ENCODE data around the gene TEAD2.
"Not testable (repeated sequence)": the region's sequence is repeated elsewhere in the genome, so short reads cannot be mapped to it uniquely, and the experiment has no call there.

Gene TEAD2

GRCh38 chr19:49347191-49347590 lies 15.0 kb downstream of the TEAD2 start:
- no peak for DNase-seq (ENCODE audit: low spot score)

- no peak for DNase-seq (ENCODE audit: low spot score)
Measured at GRCh38 chr19:49344505-49345423, 17.5 kb downstream of the TEAD2 start.

- DNase-seq (ENCODE audit: low spot score): no peak
Measured at GRCh38 chr19:49343123-49343522, 19.1 kb downstream of the TEAD2 start.

DNA sequence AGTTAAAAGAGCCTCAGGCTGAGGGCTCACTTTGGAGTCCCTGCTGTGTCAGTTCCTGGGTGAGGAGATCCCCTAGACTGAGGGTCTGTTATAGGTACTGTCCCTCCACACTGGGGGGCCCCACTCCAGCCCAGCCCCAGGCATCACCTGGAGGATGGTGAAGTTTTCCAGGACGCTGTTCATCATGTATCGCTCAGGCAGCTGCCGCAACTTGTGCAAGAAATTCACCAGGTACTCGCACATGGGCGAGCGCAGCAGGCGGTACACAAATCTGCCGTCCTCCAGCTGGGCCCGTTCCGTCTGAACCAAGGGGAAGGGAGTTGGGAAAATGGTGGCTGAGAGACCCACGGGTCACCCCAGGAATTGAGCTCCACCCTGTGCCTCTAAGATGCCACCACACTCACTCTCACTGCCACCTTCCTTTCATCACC lies 19.9 kb downstream of the TEAD2 start:
- no peak for DNase-seq (ENCODE audit: low spot score)

- no peak for DNase-seq (ENCODE audit: low spot score)
Measured at GRCh38 chr19:49340865-49341718, 21.1 kb downstream of the TEAD2 start.

GRCh38 chr19:49340069-49340864 lies 21.9 kb downstream of the TEAD2 start:
- DNase-seq (ENCODE audit: low spot score): peak; percentile 73

DNA sequence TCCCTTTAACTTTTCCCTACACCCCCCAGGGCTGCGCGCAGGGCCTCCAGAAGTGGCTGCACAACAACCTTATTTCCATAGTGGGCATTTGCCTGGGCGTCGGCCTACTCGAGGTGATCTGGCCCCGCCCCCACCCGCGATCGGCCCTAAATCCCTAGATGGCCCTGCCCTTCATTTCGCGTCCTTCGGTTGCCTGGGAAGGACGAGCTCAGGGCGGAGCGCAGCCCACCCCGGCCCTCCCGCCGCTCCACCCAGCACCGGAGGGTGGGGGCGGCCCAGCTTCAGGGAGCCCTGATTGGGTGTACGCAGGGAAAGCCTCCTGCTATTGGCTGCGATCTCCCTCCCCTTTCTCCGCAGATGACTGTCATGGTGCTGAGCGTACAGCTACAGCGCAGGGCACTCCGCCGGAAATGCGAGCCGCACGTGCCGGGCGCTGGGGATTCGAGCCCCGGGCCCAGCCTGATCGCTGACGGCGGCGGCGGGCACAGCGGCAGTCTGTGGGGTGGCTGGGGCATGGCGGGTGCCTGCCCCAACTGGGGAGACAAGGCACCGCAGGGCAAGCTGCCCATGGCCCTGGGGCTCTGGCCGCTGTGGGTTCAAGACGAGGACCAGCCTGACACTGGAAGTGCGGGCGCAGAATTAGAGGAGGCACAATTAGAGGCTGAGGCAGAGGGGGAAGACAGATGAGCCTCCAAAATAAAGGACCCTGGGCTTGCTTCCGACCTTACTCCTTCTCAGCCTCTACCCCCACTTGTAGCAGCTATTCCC lies 22.7 kb downstream of the TEAD2 start:
- DNase-seq (ENCODE audit: low spot score): peak; percentile 94

- DNase-seq (ENCODE audit: low spot score): peak; percentile 91
Measured at GRCh38 chr19:49338691-49339300, 23.4 kb downstream of the TEAD2 start.

GRCh38 chr19:49338023-49338677 lies 24.1 kb downstream of the TEAD2 start:
- DNase-seq (ENCODE audit: low spot score): peak; percentile 67

- no peak for DNase-seq (ENCODE audit: low spot score)
Measured at GRCh38 chr19:49337267-49338022, 24.8 kb downstream of the TEAD2 start.

- DNase-seq (ENCODE audit: low spot score): peak; percentile 32
Measured at GRCh38 chr19:49336482-49337266, 25.5 kb downstream of the TEAD2 start.

DNA sequence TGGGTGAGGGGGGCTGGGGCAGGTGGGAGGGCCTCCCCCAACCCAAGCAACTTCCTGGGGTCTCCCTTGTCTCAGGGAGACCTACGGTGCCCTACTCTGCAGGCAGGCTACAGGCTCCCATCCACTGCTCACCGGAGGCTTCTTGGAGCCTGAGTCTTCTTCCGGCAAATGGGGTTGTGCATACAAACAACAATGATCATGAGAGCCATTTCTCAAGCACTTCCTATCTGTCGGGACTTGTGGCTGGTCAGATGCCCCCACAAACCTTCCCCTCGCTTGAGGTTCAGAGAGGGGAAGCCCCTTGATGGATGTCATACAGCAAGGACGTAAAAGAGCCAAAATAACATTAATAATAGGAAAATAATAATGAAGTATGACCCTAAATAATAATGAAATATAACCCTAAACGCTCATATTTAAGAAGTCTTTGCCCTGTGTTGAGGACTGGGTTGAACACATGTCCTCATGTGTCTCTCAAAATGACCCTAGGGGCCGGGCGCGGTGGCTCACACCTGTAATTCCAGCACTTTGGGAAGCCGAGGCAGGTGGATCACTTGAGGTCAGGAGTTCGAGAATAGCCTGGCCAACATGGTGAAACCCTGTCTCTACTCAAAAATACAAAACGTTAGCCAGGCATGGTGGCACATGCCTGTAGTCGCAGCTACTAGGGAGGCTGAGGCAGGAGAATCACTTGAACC lies 26.3 kb downstream of the TEAD2 start:
- DNase-seq (ENCODE audit: low spot score): no peak

DNA sequence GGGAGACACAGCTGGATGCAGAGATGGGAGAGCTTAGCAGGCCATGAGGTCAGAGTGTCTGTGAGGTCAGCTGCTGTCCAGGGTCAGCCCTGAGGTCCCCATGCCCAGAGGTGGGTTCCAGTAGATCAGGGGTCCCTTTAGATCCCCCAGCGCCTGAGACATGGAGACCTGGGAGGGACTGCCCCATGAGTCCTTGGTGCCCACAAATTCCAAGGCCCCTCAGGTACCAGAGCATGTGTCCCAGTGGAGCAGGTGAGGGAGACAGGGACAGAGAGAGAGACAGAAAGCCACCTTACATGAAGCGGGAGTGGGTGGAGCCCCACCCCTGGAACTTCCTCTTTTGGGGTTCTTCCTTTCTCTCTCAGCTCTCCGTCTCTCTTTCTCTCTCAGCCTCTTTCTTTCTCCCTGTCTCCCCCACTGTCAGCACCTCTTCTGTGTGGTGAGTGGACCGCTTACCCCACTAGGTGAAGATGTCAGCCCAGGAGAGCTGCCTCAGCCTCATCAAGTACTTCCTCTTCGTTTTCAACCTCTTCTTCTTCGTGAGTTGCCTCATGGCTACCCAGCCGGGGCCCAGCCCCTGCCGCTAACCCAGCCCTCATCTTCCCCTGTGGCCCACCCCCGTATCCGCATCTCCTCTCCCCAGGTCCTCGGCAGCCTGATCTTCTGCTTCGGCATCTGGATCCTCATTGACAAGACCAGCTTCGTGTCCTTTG lies 27.0 kb downstream of the TEAD2 start, which contains the start of gene CD37:
CD37 (plus strand) TSS at position 336 of the 713 bp plus-strand sequence; CDS start at position 471, 135 bp downstream.
- DNase-seq (ENCODE audit: low spot score): peak; percentile 41

GRCh38 chr19:49333811-49334288 lies 28.4 kb downstream of the TEAD2 start:
- DNase-seq (ENCODE audit: low spot score): peak; percentile 42

GRCh38 chr19:49333418-49333805 lies 28.8 kb downstream of the TEAD2 start:
- DNase-seq (ENCODE audit: low spot score): peak; percentile 36

GRCh38 chr19:49332691-49333417 lies 29.4 kb downstream of the TEAD2 start:
- not testable (repeated sequence) for DNase-seq (ENCODE audit: low spot score)

Measured in ecto neural progenitor cell (in vitro differentiated cells).